ENCODE data around the gene PSMB9.
A peak's percentile ranks its signal among the peaks of the same experiment; 100 is the strongest.

The PSMB9 gene

GRCh38 chr6:32886681-32887383 lies 32.8 kb downstream of the PSMB9 start:
- FAIRE-seq (no peak), DNase-seq (ENCODE audit: insufficient read length, low spot score) (no peak)
- no peak for TF ChIP-seq CTCF (IDR thresholded peaks at IDR 0.05; ENCODE audit: insufficient read depth, missing control alignments)

- no peak for DNase-seq (ENCODE audit: insufficient read length, low spot score)
- no peak for TF ChIP-seq CTCF (IDR thresholded peaks at IDR 0.05; ENCODE audit: insufficient read depth, missing control alignments)
- FAIRE-seq, result no peak
Measured at GRCh38 chr6:32887616-32888015, 33.6 kb downstream of the PSMB9 start.

- DNase-seq (ENCODE audit: insufficient read length, low spot score) (no peak), FAIRE-seq (no peak)
- no peak for TF ChIP-seq CTCF (IDR thresholded peaks at IDR 0.05; ENCODE audit: insufficient read depth, missing control alignments)
Measured at GRCh38 chr6:32888576-32888975, 34.6 kb downstream of the PSMB9 start.

- FAIRE-seq (no peak), DNase-seq (ENCODE audit: insufficient read length, low spot score) (no peak)
Measured at GRCh38 chr6:32889533-32889932, 35.5 kb downstream of the PSMB9 start.

GRCh38 chr6:32890831-32891230 lies 36.8 kb downstream of the PSMB9 start:
- FAIRE-seq (no peak), DNase-seq (ENCODE audit: insufficient read length, low spot score) (no peak)
- no peak for TF ChIP-seq CTCF (IDR thresholded peaks at IDR 0.05; ENCODE audit: insufficient read depth, missing control alignments)

More at GRCh38 chr6:32889533-32889932, 35.5 kb downstream of the PSMB9 start:
- TF ChIP-seq CTCF (IDR thresholded peaks at IDR 0.05; ENCODE audit: insufficient read depth, missing control alignments), result no peak

- FAIRE-seq (no peak), DNase-seq (ENCODE audit: insufficient read length, low spot score) (peak; percentile 89)
- no peak for TF ChIP-seq CTCF (IDR thresholded peaks at IDR 0.05; ENCODE audit: insufficient read depth, missing control alignments)
Measured at GRCh38 chr6:32894085-32895005, 40.4 kb downstream of the PSMB9 start.

GRCh38 chr6:32895006-32895345 lies 41.0 kb downstream of the PSMB9 start:
- no peak for TF ChIP-seq CTCF (IDR thresholded peaks at IDR 0.05; ENCODE audit: insufficient read depth, missing control alignments)
- FAIRE-seq (no peak), DNase-seq (ENCODE audit: insufficient read length, low spot score) (no peak)
